Uterus (tissue), 4 donors: ENCODE data around the gene THOC5. TPM values are rescaled to one million over a fixed set of nuclear protein-coding genes. Genes with fewer than 3 reads are reported as not detected.

Experiments used
- DNase-seq, 2 donors: peaks; one replicate each; pipeline ENCODE4 v3.0.0-alpha.2; 2019 to 2020
- H3K27ac ChIP-seq, 2 donors: fragments of 200-600 bp; sonication (generic); 1 replicate in 1 of 2; 2 replicates in 1 of 2; pipeline ENCODE4 v1.5.1; 2016 to 2018
- H3K27me3 ChIP-seq, 2 donors: fragments of 200-600 bp; sonication (generic); one replicate each; pipeline ENCODE4 v1.5.1; 2018 to 2019; ENCODE audit warnings: control low read depth in 1 of 2
- H3K36me3 ChIP-seq, 2 donors: fragments of 200-600 bp; sonication (generic); one replicate each; pipeline ENCODE4 v1.5.1; 2019; ENCODE audit warnings: control low read depth in 1 of 2
- H3K4me1 ChIP-seq, 2 donors: fragments of 200-600 bp; sonication (generic); one replicate each; pipeline ENCODE4 v1.5.1; 2018 to 2019; ENCODE audit warnings: control low read depth in 1 of 2
- H3K4me3 ChIP-seq, 2 donors: fragments of 200-600 bp; sonication (generic); 1 replicate in 1 of 2; 2 replicates in 1 of 2; pipeline ENCODE4 v1.5.1; 2018 to 2019; ENCODE audit warnings: mild to moderate bottlenecking in 1 of 2
- H3K9me3 ChIP-seq, 2 donors: fragments of 200-600 bp; sonication (generic); one replicate each; pipeline ENCODE4 v1.5.1; 2019; ENCODE audit warnings: control low read depth in 1 of 2
- CTCF ChIP-seq, 4 experiments: fragments of 200-600 bp in 2 of 4; fragments of 450-650 bp in 2 of 4; sonication (generic) in 2 of 4; IDR thresholded peaks; one replicate each; pipeline ENCODE4 v1.5.1; 2016 to 2019; ENCODE audit warnings: antibody characterized with exemption in 4 of 4, mild to moderate bottlenecking in 2 of 4, moderate library complexity in 1 of 4
- POLR2A ChIP-seq, 2 donors: fragments of 450-650 bp; IDR thresholded peaks; one replicate each; pipeline ENCODE4 v1.6.1; 2016; ENCODE audit warnings: antibody characterized with exemption in 2 of 2, mild to moderate bottlenecking in 1 of 2, moderate library complexity in 1 of 2
- intact Hi-C: fragments of 100-400 bp; cut with DNase I; formaldehyde crosslinking; loops from one replicate; pipeline ENCODE4 v1.15.1; 2023; ENCODE audit warnings: low total_unique reads
- total RNA-seq, 4 donors: library from RNA; depleted of rRNA in 3 of 4; stranded (reverse); fragments of >200 nt in 3 of 4; gene quantifications; one replicate each; pipeline versions ENCODE4 v1.1.0 to v1.2.4, GENCODE V29; 2014 to 2023
- donor health status: DM: yes; HTN: yes; CAD: no.

The THOC5 gene
- total RNA-seq, 4 donors from 2014 or later, result 8.5 to 59.1 (median 48.7) TPM

GRCh38 chr22:29483254-29483653, 70.3 kb downstream of the THOC5 start:
- Histone ChIP-seq H3K4me1 (peaks cover 0 to 13% of the 10 kb centered on the region in 2 donors), H3K27me3 (peaks cover 13 to 30% of the 10 kb centered on the region in 2 donors), H3K9me3 (no peaks in the 10 kb centered on the region), H3K36me3 (no peaks in the 10 kb centered on the region), H3K27ac (no peak overlapping the region), H3K4me3 (no peak overlapping the region)
- DNase-seq, result no peak
- TF ChIP-seq CTCF (IDR thresholded peaks at IDR 0.05), result no peak
- intact Hi-C loops, result no loop called here

- peaks cover 13 to 30% of the 10 kb centered on the region in 2 donors for H3K27me3 ChIP-seq
- no peaks in the 10 kb centered on the region for H3K36me3 ChIP-seq
- no peak for TF ChIP-seq POLR2A (IDR thresholded peaks at IDR 0.05)
- TF ChIP-seq CTCF (IDR thresholded peaks at IDR 0.05), result no peak
- no peaks in the 10 kb centered on the region for H3K9me3 ChIP-seq
- no peak overlapping the region for H3K27ac ChIP-seq
- peaks cover 0 to 13% of the 10 kb centered on the region in 2 donors for H3K4me1 ChIP-seq
- DNase-seq, result no peak
- H3K4me3 ChIP-seq, result no peak overlapping the region
- intact Hi-C loops, result no loop called here
Measured at GRCh38 chr22:29482726-29483125, 70.8 kb downstream of the THOC5 start.

- no peaks in the 10 kb centered on the region for H3K36me3 ChIP-seq
- intact Hi-C loops, result no loop called here
- H3K4me1 ChIP-seq, result peaks cover 0 to 13% of the 10 kb centered on the region in 2 donors
- H3K27me3 ChIP-seq, result peaks cover 13 to 30% of the 10 kb centered on the region in 2 donors
- no peaks in the 10 kb centered on the region for H3K9me3 ChIP-seq
- no peak overlapping the region for H3K27ac ChIP-seq
- no peak for DNase-seq
- H3K4me3 ChIP-seq, result no peak overlapping the region
- TF ChIP-seq CTCF (IDR thresholded peaks at IDR 0.05) (no peak), POLR2A (IDR thresholded peaks at IDR 0.05) (no peak)
Measured at GRCh38 chr22:29482253-29482652, 71.3 kb downstream of the THOC5 start.

GRCh38 chr22:29481265-29482000, 72.1 kb downstream of the THOC5 start:
- H3K27me3 ChIP-seq, result peaks cover 13 to 30% of the 10 kb centered on the region in 2 donors
- TF ChIP-seq CTCF (IDR thresholded peaks at IDR 0.05) (no peak), POLR2A (IDR thresholded peaks at IDR 0.05) (no peak)
- H3K27ac ChIP-seq, result no peak overlapping the region
- H3K36me3 ChIP-seq, result no peaks in the 10 kb centered on the region
- no peaks in the 10 kb centered on the region for H3K9me3 ChIP-seq
- no peak for DNase-seq
- intact Hi-C loops, result no loop called here
- peak overlapping the region in 1 of 2 donors; percentile 26 for H3K4me3 ChIP-seq
- peaks cover 0 to 13% of the 10 kb centered on the region in 2 donors for H3K4me1 ChIP-seq

- peaks cover 0 to 13% of the 10 kb centered on the region in 2 donors for H3K4me1 ChIP-seq
- H3K4me3 ChIP-seq, result peak overlapping the region in 1 of 2 donors; percentile 26
- intact Hi-C loops, result no loop called here
- no peak for DNase-seq
- no peak overlapping the region for H3K27ac ChIP-seq
- H3K36me3 ChIP-seq, result no peaks in the 10 kb centered on the region
- H3K27me3 ChIP-seq, result peaks cover 13 to 30% of the 10 kb centered on the region in 2 donors
- TF ChIP-seq POLR2A (IDR thresholded peaks at IDR 0.05) (no peak), CTCF (IDR thresholded peaks at IDR 0.05) (no peak)
- no peaks in the 10 kb centered on the region for H3K9me3 ChIP-seq
Measured at GRCh38 chr22:29480512-29481264, 72.9 kb downstream of the THOC5 start.
